BLaER1 (cell line): Measurements from ENCODE around the gene CSNK1A1.
A peak's percentile ranks its signal among the peaks of the same experiment; 100 is the strongest.

Experiments used
- H3K27ac ChIP-seq: shearing (Covaris generic); formaldehyde crosslinking; 2 replicates; pipeline ENCODE4 v1.8.1; 2022
- H3K27me3 ChIP-seq: shearing (Covaris generic); formaldehyde crosslinking; 2 replicates; pipeline ENCODE4 v1.8.1; 2022
- H3K36me3 ChIP-seq: shearing (Covaris generic); formaldehyde crosslinking; 2 replicates; pipeline ENCODE4 v1.8.1; 2022
- H3K4me1 ChIP-seq: shearing (Covaris generic); formaldehyde crosslinking; 2 replicates; pipeline ENCODE4 v1.8.1; 2022
- H3K4me2 ChIP-seq: shearing (Covaris generic); formaldehyde crosslinking; 2 replicates; pipeline ENCODE4 v1.8.1; 2022
- H3K4me3 ChIP-seq: shearing (Covaris generic); formaldehyde crosslinking; 2 replicates; pipeline ENCODE4 v1.8.1; 2022
- H3K9ac ChIP-seq: shearing (Covaris generic); formaldehyde crosslinking; 2 replicates; pipeline ENCODE4 v1.8.1; 2022
- H3K9me3 ChIP-seq: shearing (Covaris generic); formaldehyde crosslinking; 2 replicates; pipeline ENCODE4 v1.8.1; 2022
- H4K20me1 ChIP-seq: shearing (Covaris generic); formaldehyde crosslinking; 2 replicates; pipeline ENCODE4 v1.8.1; 2022
- Cebpa-rat ChIP-seq: shearing (Covaris generic); IDR thresholded peaks from 2 replicates; pipeline ENCODE4 v1.8.1; 2022

CSNK1A1 gene

DNA sequence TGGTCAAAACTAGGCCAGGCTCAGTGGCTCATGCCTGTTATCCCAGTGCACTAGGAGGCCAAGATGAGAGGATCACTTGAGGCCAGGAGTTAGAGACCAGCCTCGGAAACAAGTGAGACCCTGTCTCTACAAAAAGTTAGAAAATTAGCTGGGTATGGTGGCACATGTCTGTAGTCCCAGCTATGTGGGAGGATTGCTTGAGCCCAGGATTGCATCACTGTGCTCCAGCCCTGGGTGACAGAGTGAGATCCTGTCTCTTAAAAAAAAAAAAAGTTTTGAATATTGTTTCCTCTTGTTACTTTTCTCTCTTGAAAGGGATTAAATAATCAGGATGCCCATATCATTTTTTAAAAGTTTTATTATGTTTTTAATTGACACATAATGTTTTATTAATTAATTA, 37.7 kb upstream of the CSNK1A1 start:
- no peak for TF ChIP-seq Cebpa-rat
- Histone ChIP-seq H3K27ac (no peak overlapping the region), H3K9ac (no peak overlapping the region), H3K4me1 (peaks cover 9% of the 10 kb centered on the region), H3K9me3 (no peaks in the 10 kb centered on the region), H4K20me1 (no peaks in the 10 kb centered on the region), H3K36me3 (no peaks in the 10 kb centered on the region), H3K4me3 (no peak overlapping the region), H3K4me2 (no peak overlapping the region), H3K27me3 (no peaks in the 10 kb centered on the region)

DNA sequence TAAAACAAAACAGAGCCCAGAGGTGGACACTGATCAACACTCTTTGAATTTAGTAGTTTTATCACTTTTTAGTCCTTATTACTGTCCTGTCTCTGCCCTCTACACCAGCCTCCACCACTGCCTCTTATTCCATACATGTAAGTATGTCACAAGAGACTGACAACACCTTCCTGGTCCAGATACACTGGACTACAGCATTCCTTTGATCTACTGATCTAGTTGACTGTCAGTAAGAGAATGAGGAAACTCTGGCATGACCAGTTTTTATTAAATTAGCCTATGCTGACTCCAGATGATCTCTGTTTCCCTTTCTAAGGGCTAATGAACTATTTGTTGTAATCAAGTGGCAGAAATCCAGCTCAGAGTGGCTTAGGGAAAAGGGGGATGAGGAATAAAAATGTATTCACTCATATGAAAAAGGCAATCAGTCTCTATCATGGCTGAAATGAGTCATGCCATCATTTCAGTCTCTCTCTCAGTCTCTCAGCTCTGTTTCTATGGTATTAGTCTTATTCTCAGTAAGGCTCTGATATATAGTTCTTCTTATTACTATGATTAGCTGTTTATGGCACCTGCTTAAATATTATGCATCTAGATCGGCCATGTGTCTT, 35.6 kb upstream of the CSNK1A1 start:
- Histone ChIP-seq H3K9ac (no peak overlapping the region), H3K27ac (no peak overlapping the region), H3K4me3 (no peak overlapping the region), H3K4me1 (peaks cover 9% of the 10 kb centered on the region), H3K4me2 (no peak overlapping the region), H4K20me1 (no peaks in the 10 kb centered on the region), H3K9me3 (no peaks in the 10 kb centered on the region), H3K27me3 (peaks cover 19% of the 10 kb centered on the region), H3K36me3 (no peaks in the 10 kb centered on the region)
- TF ChIP-seq Cebpa-rat, result no peak

DNA sequence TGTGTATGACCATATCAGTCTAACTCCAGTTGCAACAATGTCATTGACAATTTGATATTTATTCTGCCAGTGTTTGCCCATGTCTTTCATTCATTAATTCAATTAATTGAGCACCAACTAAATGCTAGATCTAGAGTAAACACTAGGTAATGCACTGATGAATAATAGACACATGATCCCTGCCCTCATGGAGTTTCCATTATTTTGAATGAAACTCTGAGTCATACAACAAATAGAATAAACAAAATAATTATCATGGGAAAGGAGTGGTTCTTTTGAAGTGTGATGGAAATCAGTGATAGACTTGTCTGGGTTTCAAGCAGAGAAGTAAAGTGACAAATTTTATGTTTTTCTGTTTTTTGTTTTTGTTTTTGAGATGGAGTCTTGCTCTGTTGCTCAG, 34.7 kb upstream of the CSNK1A1 start:
- no peak overlapping the region for H3K4me2 ChIP-seq
- peaks cover 28% of the 10 kb centered on the region for H3K27me3 ChIP-seq
- H3K9me3 ChIP-seq, result peaks cover 5% of the 10 kb centered on the region; the same call in 1 of the 2 replicates
- no peaks in the 10 kb centered on the region; the same call in 1 of the 2 replicates for H4K20me1 ChIP-seq
- TF ChIP-seq Cebpa-rat, result no peak
- no peak overlapping the region for H3K9ac ChIP-seq
- H3K4me3 ChIP-seq, result no peak overlapping the region
- no peak overlapping the region for H3K27ac ChIP-seq
- peaks cover 4% of the 10 kb centered on the region for H3K4me1 ChIP-seq
- no peaks in the 10 kb centered on the region for H3K36me3 ChIP-seq

DNA sequence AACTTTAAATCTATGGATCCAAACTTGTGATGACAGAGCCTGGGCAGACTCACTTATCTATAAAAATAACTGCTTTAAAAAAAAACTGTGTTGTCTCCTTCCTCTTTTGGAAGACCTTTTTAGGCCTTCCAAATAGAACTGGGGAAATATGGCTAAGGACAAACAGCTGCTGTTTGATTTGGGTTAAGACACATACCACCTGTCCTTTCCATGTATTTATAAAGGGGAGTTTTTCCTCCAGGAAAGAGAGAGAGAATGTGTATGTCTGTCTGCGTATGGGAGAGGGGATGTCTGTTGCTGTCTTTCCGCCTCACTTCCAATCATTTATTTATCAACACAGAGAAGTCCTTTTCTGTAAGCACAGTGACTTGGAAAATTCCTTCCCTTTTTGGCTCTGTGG, 32.9 kb upstream of the CSNK1A1 start:
- Histone ChIP-seq H3K4me3 (no peak overlapping the region), H3K27me3 (peaks cover 46% of the 10 kb centered on the region), H4K20me1 (no peaks in the 10 kb centered on the region; the same call in 1 of the 2 replicates), H3K27ac (no peak overlapping the region), H3K36me3 (no peaks in the 10 kb centered on the region), H3K4me2 (no peak overlapping the region), H3K4me1 (no peaks in the 10 kb centered on the region), H3K9ac (no peak overlapping the region), H3K9me3 (peaks cover 8% of the 10 kb centered on the region; the same call in 1 of the 2 replicates)
- no peak for TF ChIP-seq Cebpa-rat

DNA sequence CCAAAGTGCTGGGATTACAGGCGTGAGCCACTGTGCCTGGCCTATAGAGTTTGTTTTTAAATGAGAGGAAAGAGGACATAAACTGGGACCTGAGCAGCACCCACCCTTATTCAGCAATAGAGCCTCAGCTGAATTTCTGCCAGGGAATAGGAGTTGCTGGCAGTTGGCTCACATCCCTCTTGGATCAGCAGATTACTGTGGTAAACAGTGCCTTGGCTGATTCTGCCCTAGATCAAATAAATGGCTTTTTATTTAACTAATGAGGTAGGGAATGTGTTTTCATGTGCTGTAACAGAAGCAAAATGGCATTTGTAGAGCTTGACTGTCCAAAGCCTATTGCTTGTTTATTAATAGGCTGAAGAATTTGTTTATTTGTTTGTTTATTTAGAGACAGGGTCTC, 32.2 kb upstream of the CSNK1A1 start:
- Histone ChIP-seq H3K27ac (no peak overlapping the region), H3K9me3 (peaks cover 8% of the 10 kb centered on the region; the same call in 1 of the 2 replicates), H3K36me3 (no peaks in the 10 kb centered on the region), H3K4me3 (no peak overlapping the region), H4K20me1 (no peaks in the 10 kb centered on the region; the same call in 1 of the 2 replicates), H3K9ac (no peak overlapping the region), H3K4me2 (no peak overlapping the region), H3K4me1 (no peaks in the 10 kb centered on the region), H3K27me3 (peaks cover 48% of the 10 kb centered on the region)
- no peak for TF ChIP-seq Cebpa-rat

DNA sequence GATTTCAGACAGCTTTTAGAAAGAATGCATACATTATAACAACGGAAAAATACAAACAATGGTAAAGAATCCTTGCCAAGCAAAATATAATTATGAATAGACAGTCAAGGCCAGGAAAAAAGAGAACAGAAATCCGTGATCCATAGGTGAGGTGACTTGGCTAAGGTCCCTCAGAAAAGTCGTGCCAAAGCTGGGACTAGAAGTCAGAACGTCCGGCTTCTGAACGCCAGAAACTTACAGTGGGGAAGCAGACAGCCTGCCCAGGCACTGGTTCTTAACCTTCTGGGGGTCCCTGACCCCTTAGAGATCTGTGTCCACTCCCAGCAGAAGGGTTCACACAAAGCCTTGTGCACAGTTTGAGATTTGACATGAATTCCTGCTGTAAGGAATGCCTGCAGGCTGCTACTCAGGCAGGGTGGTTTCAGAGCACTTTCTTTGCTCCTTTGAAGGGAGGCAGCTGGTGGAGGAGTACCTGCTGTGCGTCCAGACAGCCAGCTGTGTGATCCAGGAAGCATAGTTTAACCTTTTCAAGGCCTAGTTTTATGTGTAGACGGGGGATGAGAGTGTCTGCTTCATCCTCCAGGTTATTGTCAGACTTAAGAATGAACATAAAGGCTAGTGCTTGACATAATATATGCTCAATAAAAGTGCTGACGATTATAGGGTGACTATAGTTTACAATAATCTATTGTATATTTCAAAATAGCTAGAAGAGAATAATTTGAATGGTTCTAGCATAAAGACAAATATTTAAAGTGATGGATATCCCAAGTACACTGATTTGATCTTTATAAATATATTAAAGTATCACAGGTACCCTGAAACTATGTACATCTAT, 30.9 kb upstream of the CSNK1A1 start:
- H3K36me3 ChIP-seq, result no peaks in the 10 kb centered on the region
- H4K20me1 ChIP-seq, result no peaks in the 10 kb centered on the region; the same call in 1 of the 2 replicates
- no peaks in the 10 kb centered on the region for H3K4me1 ChIP-seq
- no peak overlapping the region for H3K4me3 ChIP-seq
- no peak for TF ChIP-seq Cebpa-rat
- H3K27me3 ChIP-seq, result peaks cover 52% of the 10 kb centered on the region
- no peak overlapping the region for H3K27ac ChIP-seq
- H3K4me2 ChIP-seq, result no peak overlapping the region
- peaks cover 8% of the 10 kb centered on the region; the same call in 1 of the 2 replicates for H3K9me3 ChIP-seq
- H3K9ac ChIP-seq, result no peak overlapping the region

DNA sequence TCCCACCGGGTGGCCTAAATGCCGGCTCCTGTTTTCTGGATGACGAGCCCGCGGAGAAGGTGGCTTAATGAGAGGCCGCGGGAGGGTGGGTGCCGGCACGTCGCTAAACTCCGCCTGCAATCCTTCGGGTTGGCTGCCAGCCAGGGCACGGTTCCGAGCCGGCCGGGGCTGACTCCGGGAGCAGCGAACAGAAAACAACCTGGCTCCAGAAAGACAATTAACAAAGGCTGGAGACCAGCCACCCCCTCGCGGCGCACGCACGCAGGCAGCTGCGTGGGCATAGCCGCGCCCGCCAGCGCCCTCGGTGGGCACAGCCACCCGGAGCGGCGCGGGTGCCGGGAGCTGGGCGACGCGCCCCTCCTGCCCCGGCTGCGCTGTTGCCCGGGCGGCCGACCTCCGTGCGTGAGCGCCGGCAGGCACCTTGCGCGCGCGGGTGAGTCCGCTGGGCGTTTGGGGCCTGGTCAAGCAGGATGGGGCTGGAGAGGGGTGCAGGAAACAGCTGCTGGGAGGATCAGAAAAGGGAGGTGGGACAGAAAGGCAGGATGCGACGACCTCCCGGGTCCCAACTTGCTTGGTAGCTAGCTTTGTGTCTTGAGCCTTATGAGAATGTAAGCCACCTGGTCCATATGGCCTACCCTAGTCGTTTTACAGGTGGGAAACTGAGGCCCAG, 30.1 kb upstream of the CSNK1A1 start, which contains the start of gene ARHGEF37:
Gene ARHGEF37 (plus strand): TSS at position 307 of the 670 bp plus-strand sequence. CDS start 16,272 bp downstream, outside the sequence.
- no peak for TF ChIP-seq Cebpa-rat
- Histone ChIP-seq H3K27ac (no peak within 1 kb of the TSS), H3K27me3 (peaks cover 52% of the 10 kb centered on the region), H3K9ac (no peak within 1 kb of the TSS), H3K9me3 (peaks cover 8% of the 10 kb centered on the region; the same call in 1 of the 2 replicates), H3K4me2 (peak within 1 kb of the TSS; percentile 38; the same call in 1 of the 2 replicates), H4K20me1 (no peaks in the 10 kb centered on the region; the same call in 1 of the 2 replicates), H3K36me3 (no peaks in the 10 kb centered on the region), H3K4me3 (peak within 1 kb of the TSS; percentile 13; the same call in 1 of the 2 replicates), H3K4me1 (no peaks in the 10 kb centered on the region)

DNA sequence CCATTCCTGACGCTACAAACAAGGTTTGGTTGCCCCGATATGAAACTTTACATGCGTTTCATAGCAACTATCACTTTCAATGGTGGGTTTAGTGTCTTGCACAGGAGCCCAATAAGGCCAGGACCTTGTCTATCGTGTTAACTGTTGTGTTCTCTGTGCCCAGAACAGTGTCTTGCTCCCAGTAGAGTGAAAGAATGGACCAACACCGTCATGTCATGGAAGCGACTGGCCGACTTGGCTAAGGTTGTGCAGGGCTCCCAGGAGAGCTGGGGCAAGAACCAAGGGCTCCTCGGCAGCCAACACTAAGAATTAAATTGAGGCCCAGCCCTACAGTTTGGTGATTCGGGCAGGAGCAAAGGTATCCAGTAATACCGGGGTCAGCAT, 29.6 kb upstream of the CSNK1A1 start:
- Histone ChIP-seq H3K9ac (no peak overlapping the region), H3K36me3 (no peaks in the 10 kb centered on the region), H4K20me1 (no peaks in the 10 kb centered on the region; the same call in 1 of the 2 replicates), H3K4me3 (no peak overlapping the region), H3K4me2 (peak overlapping the region; percentile 38; the same call in 1 of the 2 replicates), H3K4me1 (no peaks in the 10 kb centered on the region), H3K27me3 (peaks cover 52% of the 10 kb centered on the region), H3K9me3 (peaks cover 8% of the 10 kb centered on the region; the same call in 1 of the 2 replicates), H3K27ac (no peak overlapping the region)
- TF ChIP-seq Cebpa-rat, result no peak

DNA sequence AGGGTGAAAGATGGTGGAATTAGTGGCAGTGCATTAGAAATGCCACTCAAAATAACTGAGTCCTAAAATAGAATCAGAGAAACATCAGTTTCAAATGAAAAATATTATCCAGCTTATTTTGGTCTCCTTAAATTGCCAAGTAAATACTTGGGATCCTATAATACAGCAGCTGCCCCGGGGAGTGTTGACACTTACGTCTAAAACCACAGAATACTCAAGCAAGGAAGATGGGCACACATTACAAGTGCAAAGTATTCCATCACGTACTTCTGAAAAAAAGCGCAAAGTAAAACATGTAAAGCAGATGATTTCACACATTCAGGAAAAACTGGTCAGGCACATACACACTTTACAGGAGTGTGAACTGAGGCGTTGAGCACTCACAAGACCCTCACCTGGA, 27.7 kb upstream of the CSNK1A1 start:
- no peaks in the 10 kb centered on the region; the same call in 1 of the 2 replicates for H4K20me1 ChIP-seq
- no peak overlapping the region for H3K27ac ChIP-seq
- H3K4me3 ChIP-seq, result no peak overlapping the region
- H3K4me1 ChIP-seq, result no peaks in the 10 kb centered on the region
- no peak overlapping the region for H3K9ac ChIP-seq
- no peaks in the 10 kb centered on the region for H3K36me3 ChIP-seq
- peaks cover 8% of the 10 kb centered on the region; the same call in 1 of the 2 replicates for H3K9me3 ChIP-seq
- H3K4me2 ChIP-seq, result no peak overlapping the region
- peaks cover 52% of the 10 kb centered on the region for H3K27me3 ChIP-seq
- no peak for TF ChIP-seq Cebpa-rat
